A673 (cell line): ENCODE measurements around the gene SEC22A. TPM values are rescaled to one million over a fixed set of nuclear protein-coding genes. Genes with fewer than 3 reads are reported as not detected.
A peak's percentile ranks its signal among the peaks of the same experiment; 100 is the strongest.

Source experiments
- BruUV-seq: library from RNA; stranded (reverse); fragments of 400-500 nt; replicated peaks from 2 replicates; lab custom pipeline; 2021; lab: Mats Ljungman, UMichigan
- CTCF ChIA-PET: fragments of 300-600 bp; sonication (Branson Sonifier 250); formaldehyde crosslinking; loops from one replicate; lab custom pipeline; 2022; ENCODE audit warnings: antibody characterized with exemption; lab: Charles Lee
- POLR2A ChIA-PET: fragments of 300-600 bp; sonication (Branson Sonifier 250); formaldehyde crosslinking; loops from one replicate; lab custom pipeline; 2022; ENCODE audit warnings: antibody characterized with exemption; ENCODE audit not compliant: low non-redundant PET; lab: Charles Lee
- DNase-seq: peaks from one replicate; pipeline ENCODE4 v3.0.0-alpha.2; 2015; ENCODE audit warnings: low spot score
- H3K27ac ChIP-seq: fragments of 200-600 bp; sonication (generic); 2 replicates; pipeline ENCODE4 v1.5.1; 2016; ENCODE audit warnings: mixed run types, low read depth, mild to moderate bottlenecking, mixed read lengths, antibody characterized with exemption, low read length; ENCODE audit not compliant: poor library complexity, severe bottlenecking
- H3K27me3 ChIP-seq: fragments of 200-600 bp; sonication (generic); replicated peaks from 2 replicates; pipeline ENCODE4 v1.6.1; 2017; ENCODE audit warnings: mixed run types, low read depth, mild to moderate bottlenecking, mixed read lengths, antibody characterized with exemption, low read length; ENCODE audit not compliant: insufficient read depth, poor library complexity
- H3K36me3 ChIP-seq: fragments of 200-600 bp; sonication (generic); 2 replicates; pipeline ENCODE4 v1.6.1; 2016; ENCODE audit warnings: mixed run types, mild to moderate bottlenecking, mixed read lengths, antibody characterized with exemption, low read length; ENCODE audit not compliant: insufficient read depth, poor library complexity, severe bottlenecking
- H3K4me1 ChIP-seq: fragments of 200-600 bp; sonication (generic); 2 replicates; pipeline ENCODE4 v1.6.1; 2017; ENCODE audit warnings: mixed run types, mild to moderate bottlenecking, mixed read lengths, antibody characterized with exemption, low read length; ENCODE audit not compliant: insufficient read depth, poor library complexity, severe bottlenecking
- H3K4me3 ChIP-seq: fragments of 200-600 bp; sonication (generic); 2 replicates; pipeline ENCODE4 v1.5.1; 2016; ENCODE audit warnings: low read depth, mixed run types, mild to moderate bottlenecking, mixed read lengths, low read length; ENCODE audit not compliant: poor library complexity, severe bottlenecking
- H3K9me3 ChIP-seq: fragments of 200-600 bp; sonication (generic); 2 replicates; pipeline ENCODE4 v1.6.1; 2016; ENCODE audit warnings: mixed run types, low read depth, mild to moderate bottlenecking, mixed read lengths, antibody characterized with exemption, low read length; ENCODE audit not compliant: poor library complexity, severe bottlenecking
- EZH2 ChIP-seq: fragments of 200-600 bp; sonication (generic); IDR thresholded peaks from 2 replicates; pipeline ENCODE4 v1.6.1; 2017; ENCODE audit warnings: borderline replicate concordance, low read depth, mild to moderate bottlenecking, mixed read lengths, antibody characterized with exemption, low read length; ENCODE audit not compliant: poor library complexity, severe bottlenecking
- intact Hi-C: fragments of 100-400 bp; cut with micrococcal nuclease; formaldehyde crosslinking; loops from one replicate; pipeline ENCODE4 v1.10.0; 2022; ENCODE audit not compliant: unreplicated experiment
- total RNA-seq: library from RNA; stranded (reverse); gene quantifications from 2 replicates; pipeline ENCODE4 v1.2.3, GENCODE V29; 2021
- TF ChIP-seq, protein P1 (sequence below): fragments of 300-800, 200-600 bp; sonication (generic); conservative IDR thresholded peaks from 2 replicates; pipeline ENCODE4 v1.5.1; 2017; ENCODE audit warnings: low read depth, mild to moderate bottlenecking, antibody characterized with exemption, low read length, moderate library complexity, mixed read lengths

The SEC22A gene
- total RNA-seq, 1 experiment from 2014 or later = 21.6 TPM

DNA sequence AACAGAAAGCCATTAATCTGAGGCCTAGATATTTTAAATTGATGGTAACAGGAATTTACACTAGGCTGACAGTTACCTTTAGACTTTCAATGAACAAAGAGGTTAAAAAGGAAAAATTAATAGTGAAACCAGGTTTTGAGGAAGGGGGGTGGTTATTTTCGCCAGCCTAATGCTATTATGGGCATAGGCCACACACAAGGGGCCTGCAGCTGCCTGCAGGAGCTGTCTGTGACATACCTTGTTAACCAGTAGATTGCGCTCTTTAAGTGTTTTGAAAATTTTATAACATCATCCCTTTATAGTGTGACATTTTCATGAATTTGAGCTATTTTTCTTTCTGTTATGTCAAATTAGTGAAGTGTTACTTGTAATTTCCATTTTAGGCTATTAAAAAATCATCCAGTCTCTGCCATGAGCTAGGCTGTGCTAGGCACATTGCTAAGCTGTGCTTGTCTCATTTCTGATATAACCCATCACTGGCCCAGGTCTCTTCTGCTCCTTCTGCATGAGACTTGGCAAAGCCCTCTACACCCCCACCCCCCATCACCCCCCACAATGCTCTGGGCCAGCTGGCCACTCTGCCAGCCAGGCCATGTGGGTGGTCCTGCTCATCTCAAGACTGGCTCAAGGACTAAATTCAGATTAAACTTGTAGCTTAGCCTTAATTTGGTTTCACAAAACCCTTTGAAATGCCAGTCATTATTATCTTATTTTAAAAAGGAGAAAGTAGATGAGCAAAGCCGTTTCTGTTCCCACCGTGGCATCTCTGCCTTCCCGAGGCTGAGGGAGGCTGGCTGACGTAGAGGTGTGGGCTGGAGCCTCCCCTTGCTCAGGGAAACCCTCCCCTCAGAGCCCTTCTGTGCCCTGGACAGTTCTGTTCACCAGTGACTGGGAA lies 48.4 kb upstream of the SEC22A start:
- Histone ChIP-seq H3K27ac (peak overlapping the region; percentile 73), H3K27me3 (no peaks in the 10 kb centered on the region), H3K9me3 (no peaks in the 10 kb centered on the region), H3K36me3 (peaks cover 22% of the 10 kb centered on the region), H3K4me1 (peaks cover 23% of the 10 kb centered on the region), H3K4me3 (no peak overlapping the region)
- POLR2A ChIA-PET = no interaction called here
- peak; percentile 20 for DNase-seq
- BruUV-seq = no TSS peak
- CTCF ChIA-PET = no interaction called here
- TF ChIP-seq, protein P1, sequence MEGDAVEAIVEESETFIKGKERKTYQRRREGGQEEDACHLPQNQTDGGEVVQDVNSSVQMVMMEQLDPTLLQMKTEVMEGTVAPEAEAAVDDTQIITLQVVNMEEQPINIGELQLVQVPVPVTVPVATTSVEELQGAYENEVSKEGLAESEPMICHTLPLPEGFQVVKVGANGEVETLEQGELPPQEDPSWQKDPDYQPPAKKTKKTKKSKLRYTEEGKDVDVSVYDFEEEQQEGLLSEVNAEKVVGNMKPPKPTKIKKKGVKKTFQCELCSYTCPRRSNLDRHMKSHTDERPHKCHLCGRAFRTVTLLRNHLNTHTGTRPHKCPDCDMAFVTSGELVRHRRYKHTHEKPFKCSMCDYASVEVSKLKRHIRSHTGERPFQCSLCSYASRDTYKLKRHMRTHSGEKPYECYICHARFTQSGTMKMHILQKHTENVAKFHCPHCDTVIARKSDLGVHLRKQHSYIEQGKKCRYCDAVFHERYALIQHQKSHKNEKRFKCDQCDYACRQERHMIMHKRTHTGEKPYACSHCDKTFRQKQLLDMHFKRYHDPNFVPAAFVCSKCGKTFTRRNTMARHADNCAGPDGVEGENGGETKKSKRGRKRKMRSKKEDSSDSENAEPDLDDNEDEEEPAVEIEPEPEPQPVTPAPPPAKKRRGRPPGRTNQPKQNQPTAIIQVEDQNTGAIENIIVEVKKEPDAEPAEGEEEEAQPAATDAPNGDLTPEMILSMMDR = 0 out of 2 replicates have a peak, but pooled peaks have one; percentile 12
- no peak for TF ChIP-seq EZH2
- intact Hi-C loops = loop anchor here (5.0 kb wide), 1 partner anchor 104 kb away; no protein-coding TSS in a partner anchor

DNA sequence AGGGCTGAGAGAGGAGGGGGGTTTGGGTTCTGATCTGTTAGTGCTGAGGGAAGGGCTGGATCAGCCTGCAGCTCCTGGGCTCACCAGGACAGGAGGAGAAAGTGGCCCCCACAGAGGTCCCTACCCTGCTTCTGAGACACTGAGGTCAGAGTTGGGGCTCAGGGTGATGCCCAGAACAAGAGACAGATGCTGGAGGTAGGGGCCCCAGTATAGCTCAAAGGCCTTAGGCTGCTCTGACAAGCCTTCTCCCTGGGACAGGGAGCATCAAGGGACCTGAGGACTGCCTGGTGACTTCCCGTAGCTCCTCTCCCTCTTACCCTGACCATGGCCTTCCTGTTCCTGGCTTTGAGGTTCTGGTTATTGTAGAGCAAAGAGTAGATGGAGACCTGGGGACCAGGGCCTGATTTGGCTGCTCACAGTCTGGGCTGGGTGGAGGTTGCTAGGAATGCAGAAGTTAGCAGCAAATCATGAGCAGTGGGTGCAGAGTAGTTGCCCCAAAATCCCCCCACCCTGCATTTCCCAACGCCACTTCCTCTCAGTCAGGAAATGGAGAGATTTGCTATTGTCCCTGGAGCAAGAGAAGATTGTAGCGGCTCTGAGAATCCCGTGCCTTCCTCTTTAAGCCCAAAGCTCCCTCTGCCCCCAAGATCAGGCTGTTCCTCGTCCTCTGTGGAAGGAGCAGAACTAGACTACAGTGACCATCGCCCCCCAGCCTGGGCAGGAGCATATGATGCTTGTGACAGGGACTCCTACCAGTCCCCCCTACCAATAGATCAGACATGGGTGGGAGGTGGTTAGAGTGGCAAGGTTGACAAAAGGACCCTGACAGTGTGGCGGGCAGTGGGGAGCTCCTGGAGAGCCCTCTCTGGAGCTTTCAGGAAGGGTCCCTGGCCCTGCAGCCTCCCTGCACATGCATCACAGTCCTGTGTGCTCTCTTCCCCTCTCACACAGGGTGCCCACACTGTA lies 47.4 kb upstream of the SEC22A start:
- no peaks in the 10 kb centered on the region for H3K9me3 ChIP-seq
- H3K27me3 ChIP-seq = no peaks in the 10 kb centered on the region
- CTCF ChIA-PET = no interaction called here
- intact Hi-C loops = loop anchor here (5.0 kb wide), 1 partner anchor 103 kb away; no protein-coding TSS in a partner anchor
- H3K36me3 ChIP-seq = peaks cover 22% of the 10 kb centered on the region
- no TSS peak for BruUV-seq
- TF ChIP-seq, protein P1 = no peak
- TF ChIP-seq EZH2 = no peak
- no peak overlapping the region for H3K4me3 ChIP-seq
- POLR2A ChIA-PET = no interaction called here
- no peak for DNase-seq
- H3K27ac ChIP-seq = peak overlapping the region; percentile 73
- H3K4me1 ChIP-seq = peaks cover 23% of the 10 kb centered on the region

DNA sequence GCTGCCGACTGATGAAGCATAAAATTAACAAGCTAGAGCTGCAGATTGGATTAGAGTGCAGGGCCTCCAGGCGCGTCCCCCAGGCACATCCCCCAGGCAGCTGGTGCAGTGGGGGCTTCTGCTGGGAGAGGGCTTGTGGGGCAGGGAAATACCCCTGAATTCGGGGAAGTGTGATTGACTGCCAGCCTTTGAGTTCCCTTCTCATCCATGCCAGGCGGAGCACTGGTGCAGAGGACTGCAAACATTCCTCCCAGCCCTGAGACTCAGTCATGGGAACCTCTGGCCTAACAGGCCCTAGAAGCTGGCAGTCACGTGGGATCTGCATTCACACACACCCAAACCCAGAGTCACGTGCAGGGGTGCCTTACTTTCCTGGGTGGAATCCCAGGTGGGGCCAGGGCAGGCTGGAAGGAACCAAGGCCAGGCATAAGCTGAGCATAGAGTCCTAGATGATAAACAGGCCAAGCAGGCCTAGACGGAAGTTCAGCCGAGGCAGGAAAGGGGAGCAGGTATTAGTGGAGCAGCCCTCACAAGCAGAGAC lies 46.2 kb upstream of the SEC22A start:
- Histone ChIP-seq H3K4me1 (peaks cover 23% of the 10 kb centered on the region), H3K4me3 (no peak overlapping the region), H3K27me3 (no peaks in the 10 kb centered on the region), H3K27ac (no peak overlapping the region), H3K36me3 (peaks cover 18% of the 10 kb centered on the region), H3K9me3 (no peaks in the 10 kb centered on the region)
- intact Hi-C loops = no loop called here
- ChIA-PET POLR2A (no interaction called here), CTCF (no interaction called here)
- TF ChIP-seq EZH2 = no peak
- TF ChIP-seq, protein P1 = no peak
- no TSS peak for BruUV-seq
- no peak for DNase-seq
